Activated naive CD4-positive, alpha-beta T cell treated with anti-CD3 and anti-CD28 coated beads, Interleukin-2, amount 50 U/mL, for 24 hours (primary cell): ENCODE data around the gene ING2.
"Not testable (repeated sequence)": the region's sequence is repeated elsewhere in the genome, so short reads cannot be mapped to it uniquely, and the experiment has no call there.

Experiments used
- H3K27ac Mint-ChIP-seq: one replicate; pipeline ENCODE4 v1.8.0; 2021; ENCODE audit warnings: mild to moderate bottlenecking, mixed read lengths
- H3K27me3 Mint-ChIP-seq: one replicate; pipeline ENCODE4 v1.8.0; 2021; ENCODE audit warnings: mixed read lengths
- H3K36me3 Mint-ChIP-seq: one replicate; pipeline ENCODE4 v1.8.0; 2021; ENCODE audit warnings: mixed read lengths
- H3K4me1 Mint-ChIP-seq: one replicate; pipeline ENCODE4 v1.8.0; 2021; ENCODE audit warnings: mixed read lengths
- H3K4me3 Mint-ChIP-seq: one replicate; pipeline ENCODE4 v1.8.0; 2021; ENCODE audit warnings: mild to moderate bottlenecking, mixed read lengths
- H3K9me3 Mint-ChIP-seq: one replicate; pipeline ENCODE4 v1.8.0; 2021; ENCODE audit warnings: mixed read lengths

Gene ING2

GRCh38 chr4:183517194-183517593 lies 12.3 kb downstream of the ING2 start:
- H3K4me3 Mint-ChIP-seq, result no peak overlapping the region
- no peaks in the 10 kb centered on the region for H3K27me3 Mint-ChIP-seq
- no peaks in the 10 kb centered on the region for H3K4me1 Mint-ChIP-seq
- no peaks in the 10 kb centered on the region for H3K9me3 Mint-ChIP-seq
- no peak overlapping the region for H3K27ac Mint-ChIP-seq
- H3K36me3 Mint-ChIP-seq, result no peaks in the 10 kb centered on the region

- no peak overlapping the region for H3K27ac Mint-ChIP-seq
- H3K27me3 Mint-ChIP-seq, result no peaks in the 10 kb centered on the region
- H3K4me3 Mint-ChIP-seq, result no peak overlapping the region
- no peaks in the 10 kb centered on the region for H3K9me3 Mint-ChIP-seq
- H3K4me1 Mint-ChIP-seq, result no peaks in the 10 kb centered on the region
- no peaks in the 10 kb centered on the region for H3K36me3 Mint-ChIP-seq
Observed at GRCh38 chr4:183517781-183518180, 12.9 kb downstream of the ING2 start.

- Mint-ChIP-seq H3K36me3 (peaks cover 2% of the 10 kb centered on the region), H3K27ac (no peak overlapping the region), H3K4me3 (no peak overlapping the region), H3K27me3 (peaks cover 2% of the 10 kb centered on the region), H3K9me3 (no peaks in the 10 kb centered on the region), H3K4me1 (no peaks in the 10 kb centered on the region)
Observed at GRCh38 chr4:183522821-183523220, 18.0 kb downstream of the ING2 start.

GRCh38 chr4:183527326-183527725 lies 22.5 kb downstream of the ING2 start:
- Mint-ChIP-seq H3K9me3 (no peaks in the 10 kb centered on the region), H3K27ac (no peak overlapping the region), H3K27me3 (peaks cover 8% of the 10 kb centered on the region), H3K4me3 (no peak overlapping the region), H3K36me3 (peaks cover 2% of the 10 kb centered on the region), H3K4me1 (no peaks in the 10 kb centered on the region)

GRCh38 chr4:183532821-183533220 lies 28.0 kb downstream of the ING2 start:
- no peaks in the 10 kb centered on the region for H3K36me3 Mint-ChIP-seq
- H3K9me3 Mint-ChIP-seq, result no peaks in the 10 kb centered on the region
- peaks cover 6% of the 10 kb centered on the region for H3K27me3 Mint-ChIP-seq
- H3K27ac Mint-ChIP-seq, result no peak overlapping the region
- no peak overlapping the region for H3K4me3 Mint-ChIP-seq
- H3K4me1 Mint-ChIP-seq, result no peaks in the 10 kb centered on the region

- no peaks in the 10 kb centered on the region for H3K36me3 Mint-ChIP-seq
- H3K9me3 Mint-ChIP-seq, result no peaks in the 10 kb centered on the region
- H3K27ac Mint-ChIP-seq, result no peak overlapping the region
- H3K27me3 Mint-ChIP-seq, result peaks cover 8% of the 10 kb centered on the region
- no peaks in the 10 kb centered on the region for H3K4me1 Mint-ChIP-seq
- H3K4me3 Mint-ChIP-seq, result no peak overlapping the region
Observed at GRCh38 chr4:183533698-183534097, 28.8 kb downstream of the ING2 start.

GRCh38 chr4:183540410-183541009 lies 35.7 kb downstream of the ING2 start:
- H3K4me1 Mint-ChIP-seq, result no peaks in the 10 kb centered on the region
- H3K36me3 Mint-ChIP-seq, result peaks cover 5% of the 10 kb centered on the region
- no peak overlapping the region for H3K27ac Mint-ChIP-seq
- no peak overlapping the region for H3K4me3 Mint-ChIP-seq
- no peaks in the 10 kb centered on the region for H3K9me3 Mint-ChIP-seq
- H3K27me3 Mint-ChIP-seq, result peaks cover 5% of the 10 kb centered on the region

GRCh38 chr4:183541010-183541751 lies 36.3 kb downstream of the ING2 start:
- Mint-ChIP-seq H3K36me3 (peaks cover 5% of the 10 kb centered on the region), H3K4me3 (no peak overlapping the region), H3K9me3 (no peaks in the 10 kb centered on the region), H3K4me1 (no peaks in the 10 kb centered on the region), H3K27me3 (peaks cover 5% of the 10 kb centered on the region), H3K27ac (no peak overlapping the region)

- Mint-ChIP-seq H3K4me1 (no peaks in the 10 kb centered on the region), H3K36me3 (peaks cover 5% of the 10 kb centered on the region), H3K27ac (no peak overlapping the region), H3K27me3 (peaks cover 6% of the 10 kb centered on the region), H3K9me3 (no peaks in the 10 kb centered on the region), H3K4me3 (no peak overlapping the region)
Observed at GRCh38 chr4:183541752-183542040, 36.8 kb downstream of the ING2 start.

- H3K9me3 Mint-ChIP-seq, result no peaks in the 10 kb centered on the region
- H3K27me3 Mint-ChIP-seq, result peaks cover 8% of the 10 kb centered on the region
- H3K27ac Mint-ChIP-seq, result no peak overlapping the region
- H3K4me1 Mint-ChIP-seq, result no peaks in the 10 kb centered on the region
- peaks cover 5% of the 10 kb centered on the region for H3K36me3 Mint-ChIP-seq
- no peak overlapping the region for H3K4me3 Mint-ChIP-seq
Observed at GRCh38 chr4:183543435-183543834, 38.6 kb downstream of the ING2 start.

GRCh38 chr4:183544109-183544508 lies 39.3 kb downstream of the ING2 start:
- Mint-ChIP-seq H3K4me3 (no peak overlapping the region), H3K27me3 (peaks cover 9% of the 10 kb centered on the region), H3K27ac (no peak overlapping the region), H3K4me1 (no peaks in the 10 kb centered on the region), H3K9me3 (no peaks in the 10 kb centered on the region), H3K36me3 (peaks cover 5% of the 10 kb centered on the region)

GRCh38 chr4:183546376-183546775 lies 41.5 kb downstream of the ING2 start:
- Mint-ChIP-seq H3K27me3 (peaks cover 9% of the 10 kb centered on the region), H3K4me3 (no peak overlapping the region), H3K36me3 (peaks cover 7% of the 10 kb centered on the region), H3K27ac (no peak overlapping the region), H3K9me3 (no peaks in the 10 kb centered on the region), H3K4me1 (no peaks in the 10 kb centered on the region)

- H3K4me3 Mint-ChIP-seq, result no peak overlapping the region
- peaks cover 9% of the 10 kb centered on the region for H3K27me3 Mint-ChIP-seq
- H3K4me1 Mint-ChIP-seq, result no peaks in the 10 kb centered on the region
- peaks cover 7% of the 10 kb centered on the region for H3K36me3 Mint-ChIP-seq
- no peaks in the 10 kb centered on the region for H3K9me3 Mint-ChIP-seq
- H3K27ac Mint-ChIP-seq, result no peak overlapping the region
Observed at GRCh38 chr4:183548306-183548705, 43.4 kb downstream of the ING2 start.

GRCh38 chr4:183550345-183551093 lies 45.7 kb downstream of the ING2 start:
- Mint-ChIP-seq H3K9me3 (no peaks in the 10 kb centered on the region), H3K4me1 (no peaks in the 10 kb centered on the region), H3K4me3 (no peak overlapping the region), H3K27me3 (peaks cover 6% of the 10 kb centered on the region), H3K27ac (no peak overlapping the region), H3K36me3 (peaks cover 2% of the 10 kb centered on the region)

GRCh38 chr4:183552274-183553146 lies 47.7 kb downstream of the ING2 start:
- Mint-ChIP-seq H3K4me1 (no peaks in the 10 kb centered on the region), H3K9me3 (no peaks in the 10 kb centered on the region), H3K36me3 (peaks cover 2% of the 10 kb centered on the region), H3K4me3 (no peak overlapping the region), H3K27ac (no peak overlapping the region), H3K27me3 (peaks cover 4% of the 10 kb centered on the region)

GRCh38 chr4:183553147-183553478 lies 48.3 kb downstream of the ING2 start:
- H3K9me3 Mint-ChIP-seq, H3K36me3 Mint-ChIP-seq, H3K4me1 Mint-ChIP-seq, H3K27ac Mint-ChIP-seq, H3K4me3 Mint-ChIP-seq, H3K27me3 Mint-ChIP-seq: not testable (repeated sequence)
